Activated CD8-positive, alpha-beta memory T cell treated with anti-CD3 and anti-CD28 coated beads for 36 hours (primary cell): Measurements from ENCODE around the gene C1QL2. TPM values are rescaled to one million over a fixed set of nuclear protein-coding genes. Genes with fewer than 3 reads are reported as not detected.

Source experiments
- CTCF ChIA-PET: fragments of 350-600 bp; sonication (Branson Sonifier 250); formaldehyde crosslinking; loops from one replicate; lab custom pipeline; 2021; ENCODE audit warnings: antibody characterized with exemption; lab: Charles Lee
- POLR2A ChIA-PET: fragments of 350-600 bp; sonication (Branson Sonifier 250); formaldehyde crosslinking; loops from one replicate; lab custom pipeline; 2021; ENCODE audit warnings: antibody characterized with exemption; lab: Charles Lee
- total RNA-seq, 2 experiments: library from RNA; stranded (reverse); gene quantifications; one replicate each; pipeline ENCODE4 v1.2.3, GENCODE V29; 2021

C1QL2 gene
- total RNA-seq, 2 experiments from 2014 or later = not detected

DNA sequence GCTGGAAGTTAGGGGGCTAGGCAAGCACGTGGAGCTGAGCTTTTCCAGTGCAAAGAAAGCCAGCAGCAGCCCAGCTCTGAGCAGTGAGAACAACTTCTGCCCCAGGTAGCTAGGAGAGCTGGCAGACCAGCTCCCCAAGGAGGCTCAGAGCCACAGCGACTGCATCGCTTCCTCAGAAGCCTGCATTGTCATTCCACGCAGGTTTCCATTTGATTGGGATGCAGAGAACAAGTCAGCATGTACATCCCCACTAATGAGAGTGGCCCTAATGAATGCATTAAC is 45.1 kb downstream of the C1QL2 start:
- CTCF ChIA-PET = no interaction called here
- POLR2A ChIA-PET = no interaction called here

DNA sequence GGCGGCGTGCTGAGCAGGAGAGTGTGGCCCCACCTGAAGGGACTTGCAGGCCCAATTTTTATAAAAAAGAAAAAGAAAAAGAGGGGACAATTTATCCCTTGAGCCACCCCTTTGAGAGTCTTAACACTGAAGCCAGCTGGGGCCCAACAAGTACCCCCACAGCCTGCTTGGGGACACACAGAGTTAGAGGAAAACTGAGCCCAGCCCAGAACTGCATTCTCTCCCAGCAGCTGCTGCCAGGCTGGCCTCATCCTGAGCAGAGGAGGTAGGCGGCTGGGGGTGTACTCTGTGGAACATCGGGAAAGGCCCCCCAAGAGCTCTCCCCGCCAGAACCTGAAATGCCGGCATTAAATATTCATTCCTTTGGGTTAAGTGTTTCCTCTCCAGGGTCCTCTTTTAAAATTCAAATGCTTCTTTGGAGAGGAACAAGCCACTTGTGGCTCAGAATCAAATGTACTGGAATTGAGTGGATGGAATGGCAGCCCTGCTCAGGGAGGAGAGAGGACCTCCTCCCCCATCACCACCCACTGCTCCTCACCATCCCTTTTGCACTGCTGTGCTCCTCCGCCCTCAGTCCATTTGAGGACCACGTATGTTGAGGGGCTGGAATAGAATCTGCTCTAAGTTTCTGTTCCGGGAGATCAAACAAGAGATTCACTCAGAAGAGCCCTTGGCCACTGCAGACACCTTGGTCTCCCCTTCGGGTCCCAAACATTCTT is 45.6 kb downstream of the C1QL2 start:
- ChIA-PET POLR2A (no interaction called here), CTCF (no interaction called here)

- CTCF ChIA-PET = no interaction called here
- POLR2A ChIA-PET = no interaction called here
Observed at GRCh38 chr2:119112230-119112629, 46.3 kb downstream of the C1QL2 start.

GRCh38 chr2:119111115-119111975 is 47.2 kb downstream of the C1QL2 start:
- ChIA-PET CTCF (no interaction called here), POLR2A (no interaction called here)

- ChIA-PET CTCF (no interaction called here), POLR2A (no interaction called here)
Observed at GRCh38 chr2:119109866-119110265, 48.7 kb downstream of the C1QL2 start.

DNA sequence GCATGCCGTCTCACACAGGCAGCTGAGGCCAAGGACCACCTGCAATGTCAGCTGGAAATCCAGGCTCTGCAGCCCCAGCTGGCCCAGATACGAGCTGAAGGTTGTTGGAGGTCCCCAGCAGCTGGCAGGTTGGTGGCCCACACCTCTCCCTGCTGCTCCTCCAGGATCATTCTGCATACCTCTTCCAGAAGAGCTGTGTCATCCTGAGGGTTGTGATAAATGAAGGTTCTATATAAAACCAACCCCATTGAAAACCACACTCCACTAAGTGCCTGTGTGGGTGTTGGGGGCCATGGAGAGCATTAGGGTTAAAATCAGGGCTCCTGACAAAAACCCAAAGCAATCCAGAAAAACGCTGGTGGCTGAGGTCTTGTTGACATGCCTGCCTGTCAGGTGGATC is 50.4 kb downstream of the C1QL2 start:
- ChIA-PET CTCF (no interaction called here), POLR2A (no interaction called here)

GRCh38 chr2:119106301-119106897 is 52.2 kb downstream of the C1QL2 start:
- POLR2A ChIA-PET = no interaction called here
- CTCF ChIA-PET = no interaction called here

Other genes starting within 250 kb of the C1QL2 start
- gene MARCO, start 216.6 kb downstream of the C1QL2 start, total RNA-seq = not detected
- gene STEAP3, start 65.1 kb upstream of the C1QL2 start, total RNA-seq = under 1 TPM; 0.44 to 0.46 TPM
- gene C2orf76, start 208.1 kb upstream of the C1QL2 start, total RNA-seq = 10 to 100 TPM; 21.0 to 22.1 TPM
- 100 to 1,000 TPM; 161 to 169 TPM for gene DBI, start 208.2 kb upstream of the C1QL2 start, total RNA-seq